Stimulated activated CD8-positive, alpha-beta memory T cell treated with anti-CD3 and anti-CD28 coated beads, Interleukin-4, amount 100 ng/mL, for 1 hour (primary cell): ENCODE measurements around the gene LRRC25.
"Not testable (repeated sequence)": the region's sequence is repeated elsewhere in the genome, so short reads cannot be mapped to it uniquely, and the experiment has no call there.

ENCODE experiments used
- DNase-seq, 2 donors: peaks; one replicate each; pipeline ENCODE4 v3.0.0-alpha.2; 2020; ENCODE audit warnings: low read depth in 2 of 2, low spot score in 1 of 2

Gene LRRC25

GRCh38 chr19:18380843-18381242, 16.6 kb downstream of the LRRC25 start:
- DNase-seq, result no peak

GRCh38 chr19:18379803-18380747, 17.3 kb downstream of the LRRC25 start:
- no peak for DNase-seq

GRCh38 chr19:18377026-18377425, 20.4 kb downstream of the LRRC25 start:
- no peak for DNase-seq

GRCh38 chr19:18373892-18374629, 23.4 kb downstream of the LRRC25 start:
- DNase-seq, result peak; percentile 31 to 40

- no peak for DNase-seq
Measured at GRCh38 chr19:18373407-18373891, 24.0 kb downstream of the LRRC25 start.

- no peak for DNase-seq
Measured at GRCh38 chr19:18368504-18369222, 28.8 kb downstream of the LRRC25 start.

- DNase-seq, result no peak
Measured at GRCh38 chr19:18366021-18366435, 31.4 kb downstream of the LRRC25 start.

GRCh38 chr19:18364826-18365528, 32.4 kb downstream of the LRRC25 start:
- DNase-seq, result no peak

- DNase-seq, result not testable (repeated sequence)
Measured at GRCh38 chr19:18364277-18364825, 33.1 kb downstream of the LRRC25 start.

- no peak for DNase-seq
Measured at GRCh38 chr19:18363787-18364186, 33.6 kb downstream of the LRRC25 start.

- no peak for DNase-seq
Measured at GRCh38 chr19:18362934-18363542, 34.4 kb downstream of the LRRC25 start.

- no peak for DNase-seq
Measured at GRCh38 chr19:18361646-18362045, 35.8 kb downstream of the LRRC25 start.

- no peak for DNase-seq
Measured at GRCh38 chr19:18357041-18357440, 40.4 kb downstream of the LRRC25 start.

GRCh38 chr19:18354743-18355142, 42.7 kb downstream of the LRRC25 start:
- DNase-seq, result not testable (repeated sequence)

GRCh38 chr19:18353378-18354005, 43.9 kb downstream of the LRRC25 start:
- no peak for DNase-seq

- no peak for DNase-seq
Measured at GRCh38 chr19:18351544-18351943, 45.9 kb downstream of the LRRC25 start.

- DNase-seq, result no peak
Measured at GRCh38 chr19:18350490-18350889, 46.9 kb downstream of the LRRC25 start.

GRCh38 chr19:18349524-18350128, 47.8 kb downstream of the LRRC25 start:
- DNase-seq, result no peak

- not testable (repeated sequence) for DNase-seq
Measured at GRCh38 chr19:18348818-18349339, 48.5 kb downstream of the LRRC25 start.
